OCI-M2 (cell line): ENCODE results near the gene CELSR1.

Source experiments
- DNase-seq: peaks from one replicate; lab custom pipeline; 2025; ENCODE audit not compliant: unreplicated experiment; lab: John Stamatoyannopoulos, UW

CELSR1 gene

DNA sequence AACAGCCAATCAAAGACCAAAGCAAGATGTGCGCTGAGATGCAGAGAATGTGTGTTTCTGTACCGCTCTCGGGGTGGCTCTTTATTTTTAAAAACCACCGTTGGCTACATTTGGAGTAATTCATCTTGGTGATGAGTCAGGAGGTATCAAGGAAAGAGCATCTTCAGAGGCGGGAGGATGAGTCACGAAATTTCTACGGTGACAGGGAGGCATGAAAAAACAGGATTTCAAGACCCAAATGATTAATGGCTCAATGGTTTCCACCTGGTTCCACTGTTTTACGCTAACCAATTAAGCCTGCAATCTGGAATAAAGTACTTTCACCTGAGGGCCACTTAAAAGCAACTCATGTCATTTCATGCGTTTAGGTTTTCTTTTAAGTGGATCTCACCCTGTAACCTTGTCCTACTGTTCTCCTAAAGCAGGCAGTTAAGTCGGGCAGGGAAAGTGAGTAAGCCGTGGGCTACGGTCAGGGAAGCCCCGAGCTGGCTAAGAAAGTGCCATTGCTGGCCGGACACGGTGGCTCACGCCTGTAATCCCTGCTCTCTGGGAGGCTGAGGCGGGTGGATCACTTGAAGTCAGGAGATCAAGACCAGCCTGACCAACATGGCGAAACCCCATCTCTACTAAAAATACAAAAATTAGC lies 74.6 kb downstream of the CELSR1 start:
- DNase-seq, result no peak

DNA sequence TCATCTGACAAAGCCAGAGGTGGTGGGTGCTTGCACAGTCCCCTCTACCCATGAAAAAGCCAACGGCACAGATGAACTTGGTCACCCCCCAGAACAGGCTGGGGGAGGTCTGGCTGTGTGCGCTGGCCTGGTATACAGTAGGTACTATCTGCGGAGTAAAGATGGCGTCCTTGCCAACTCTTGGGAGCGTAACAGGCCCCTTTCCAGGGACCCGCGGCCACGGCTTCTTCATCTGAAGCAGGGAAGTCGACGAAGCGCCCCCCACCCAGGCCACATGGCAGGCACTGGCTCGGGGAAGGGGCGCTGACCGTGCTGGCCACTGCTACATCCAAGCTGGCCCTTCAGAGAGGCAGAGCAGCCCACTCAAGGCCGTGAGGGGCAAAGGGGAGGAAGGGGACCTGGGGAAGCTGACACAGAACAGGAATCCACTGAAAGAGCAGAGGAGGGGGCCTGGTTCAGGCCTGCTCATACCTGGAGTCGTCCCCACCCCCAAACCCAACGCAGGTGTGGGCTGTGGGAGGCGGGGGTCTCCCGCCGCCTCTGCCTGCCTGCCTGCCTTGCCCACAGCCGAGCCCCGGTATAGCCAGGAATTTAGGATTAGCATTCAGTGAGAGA lies 75.7 kb downstream of the CELSR1 start:
- DNase-seq, result no peak

DNA sequence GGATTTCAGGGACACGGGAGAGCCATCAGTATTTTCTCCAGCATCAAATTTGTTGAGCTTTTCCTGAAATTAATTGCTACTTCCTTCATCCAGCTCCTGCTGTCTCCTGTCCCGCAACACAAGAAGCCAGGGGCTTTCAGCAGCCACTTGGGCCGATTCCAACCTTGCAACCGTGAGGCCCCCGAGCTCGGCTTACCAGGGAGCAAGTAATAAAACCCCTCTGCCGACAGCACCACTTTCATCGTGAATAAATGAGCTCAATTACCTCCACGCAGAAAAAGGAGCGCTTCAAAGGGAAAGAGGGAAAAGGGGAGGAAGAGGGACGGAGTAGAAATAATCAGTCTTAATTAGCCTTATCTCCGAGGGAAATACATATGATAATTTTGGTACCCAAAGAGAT lies 76.6 kb downstream of the CELSR1 start:
- DNase-seq, result no peak

DNA sequence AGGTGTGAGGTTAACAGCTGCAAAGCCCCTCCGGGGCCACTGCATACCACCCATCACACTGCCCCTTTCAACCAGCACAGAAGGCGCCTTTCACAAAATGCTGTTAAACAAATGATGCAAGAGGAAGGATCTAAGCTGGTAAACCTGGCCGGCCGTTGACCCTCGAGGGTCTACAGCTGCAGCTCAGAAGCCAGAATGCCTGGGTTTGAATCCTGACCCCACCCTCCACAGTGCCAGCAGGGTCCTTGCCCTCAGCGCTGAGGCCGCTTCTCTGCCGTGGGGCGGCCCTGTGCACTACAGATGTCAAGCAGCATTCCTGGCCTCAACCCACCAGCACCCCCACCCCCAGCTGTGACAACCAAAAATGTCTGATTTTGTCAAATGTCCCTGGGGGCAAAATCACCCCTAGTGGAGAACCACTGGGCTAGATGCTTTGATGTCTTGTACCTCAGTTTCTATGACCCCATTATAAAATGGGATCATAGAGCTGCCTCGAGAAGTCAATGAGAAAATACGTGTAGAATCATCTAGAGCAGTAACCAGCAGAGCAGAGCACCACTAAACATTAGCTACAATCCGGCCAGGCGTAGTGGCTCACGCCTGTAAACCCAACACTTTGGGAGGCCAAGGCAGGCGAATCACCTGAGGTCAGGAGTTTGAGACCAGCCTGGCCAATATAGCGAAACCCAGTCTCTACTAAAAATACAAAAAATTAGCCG lies 77.9 kb downstream of the CELSR1 start:
- DNase-seq, result no peak

DNA sequence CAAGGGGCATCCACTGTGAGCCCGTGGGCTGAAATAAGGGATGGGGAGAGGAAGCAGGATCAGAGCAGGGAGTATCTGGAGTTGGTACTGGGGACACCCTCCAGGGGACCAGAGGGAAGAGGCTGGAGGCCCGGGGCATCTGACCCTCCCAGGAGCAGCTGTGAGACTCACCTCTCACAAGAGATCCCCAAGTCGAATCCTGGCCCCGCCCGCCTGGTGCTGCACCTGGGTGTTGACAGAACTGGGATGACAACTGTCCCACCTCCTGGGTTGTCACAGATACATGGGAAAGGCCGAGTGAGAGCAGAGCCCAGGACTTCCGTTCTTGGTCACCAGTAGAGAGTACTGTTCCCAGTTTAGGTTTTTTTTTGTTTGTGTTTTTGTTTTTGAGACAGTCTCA lies 78.9 kb downstream of the CELSR1 start:
- no peak for DNase-seq

DNA sequence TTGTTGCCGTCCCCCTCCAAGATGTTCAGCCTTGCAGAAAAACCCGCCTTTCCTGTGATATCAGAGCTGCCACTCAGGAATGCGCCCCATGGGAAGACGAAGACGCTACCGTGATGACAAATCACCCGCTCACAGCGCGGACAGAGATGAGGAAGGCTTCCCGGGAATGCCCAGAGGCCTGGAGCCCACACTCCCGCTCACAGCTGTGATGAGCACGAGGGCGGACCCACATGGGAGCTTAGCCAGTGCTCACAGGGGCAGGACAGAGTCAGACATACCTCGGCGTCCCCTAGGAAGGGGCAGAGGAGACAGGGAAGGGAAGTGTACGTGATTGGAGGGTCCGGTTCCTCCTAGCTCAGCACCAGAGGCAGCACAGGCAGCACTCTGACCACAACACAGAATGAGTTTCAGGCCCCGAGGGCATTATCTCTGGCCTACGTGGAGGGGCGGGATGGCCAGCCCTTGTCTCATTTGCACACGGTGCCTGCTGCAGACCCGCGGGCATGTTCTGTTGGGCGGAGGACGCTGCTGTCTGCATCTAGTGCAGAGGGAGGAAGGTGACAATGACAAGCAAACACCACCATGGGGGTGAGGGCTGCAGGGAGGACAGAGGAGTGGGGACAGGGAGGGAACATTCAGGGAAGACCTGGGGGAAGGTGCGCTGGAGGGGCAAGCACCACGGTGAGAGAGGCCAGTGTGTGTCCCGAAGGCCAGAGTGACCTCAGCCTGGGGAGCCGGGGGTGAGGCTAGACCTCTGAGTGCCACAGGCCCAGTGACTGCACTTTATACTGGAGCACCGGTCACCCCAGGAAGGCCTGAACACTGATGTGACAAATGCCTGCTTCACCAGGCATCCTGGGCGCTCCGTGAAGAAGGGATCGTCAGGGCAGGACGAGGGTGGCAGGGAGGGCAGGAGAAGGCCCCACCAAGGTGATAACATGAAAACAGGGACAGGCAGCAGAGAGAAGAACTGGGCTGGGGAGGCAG lies 79.6 kb downstream of the CELSR1 start:
- no peak for DNase-seq

DNA sequence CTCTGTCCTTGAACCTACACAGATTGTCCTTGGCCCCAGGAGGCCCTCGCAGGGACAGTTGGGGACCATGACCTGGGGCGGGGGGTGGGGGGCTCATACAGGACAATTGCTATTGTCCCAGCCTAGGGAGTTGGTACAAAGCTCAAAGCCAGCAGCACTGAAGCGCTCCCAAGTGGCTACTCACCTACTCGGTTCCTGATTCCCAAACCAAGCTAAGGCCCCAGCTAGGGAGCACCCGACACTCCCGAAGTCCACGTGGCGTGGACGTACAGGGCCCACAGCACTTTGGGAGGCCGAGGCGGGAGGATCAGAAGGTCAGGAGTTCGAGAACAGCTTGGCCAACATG lies 80.6 kb downstream of the CELSR1 start:
- DNase-seq, result no peak

DNA sequence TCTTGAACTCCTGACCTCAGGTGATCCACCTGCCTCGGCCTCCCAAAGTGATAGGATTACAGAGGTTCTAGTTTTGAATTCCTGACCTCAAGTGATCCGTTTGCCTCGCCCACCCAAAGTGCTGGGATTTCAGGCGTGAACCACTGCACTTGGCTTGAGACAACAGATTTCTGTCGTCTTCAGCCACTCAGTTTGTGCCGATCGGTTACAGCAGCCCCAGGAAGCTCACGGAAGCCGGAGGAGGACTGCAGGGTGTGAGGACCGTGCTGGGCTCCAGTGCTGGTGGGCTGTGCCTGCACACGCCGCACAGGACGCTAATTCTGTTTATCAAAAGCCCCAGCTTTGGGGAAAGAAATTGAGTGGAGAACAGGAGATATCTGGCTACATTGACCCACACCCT lies 82.0 kb downstream of the CELSR1 start:
- no peak for DNase-seq

DNA sequence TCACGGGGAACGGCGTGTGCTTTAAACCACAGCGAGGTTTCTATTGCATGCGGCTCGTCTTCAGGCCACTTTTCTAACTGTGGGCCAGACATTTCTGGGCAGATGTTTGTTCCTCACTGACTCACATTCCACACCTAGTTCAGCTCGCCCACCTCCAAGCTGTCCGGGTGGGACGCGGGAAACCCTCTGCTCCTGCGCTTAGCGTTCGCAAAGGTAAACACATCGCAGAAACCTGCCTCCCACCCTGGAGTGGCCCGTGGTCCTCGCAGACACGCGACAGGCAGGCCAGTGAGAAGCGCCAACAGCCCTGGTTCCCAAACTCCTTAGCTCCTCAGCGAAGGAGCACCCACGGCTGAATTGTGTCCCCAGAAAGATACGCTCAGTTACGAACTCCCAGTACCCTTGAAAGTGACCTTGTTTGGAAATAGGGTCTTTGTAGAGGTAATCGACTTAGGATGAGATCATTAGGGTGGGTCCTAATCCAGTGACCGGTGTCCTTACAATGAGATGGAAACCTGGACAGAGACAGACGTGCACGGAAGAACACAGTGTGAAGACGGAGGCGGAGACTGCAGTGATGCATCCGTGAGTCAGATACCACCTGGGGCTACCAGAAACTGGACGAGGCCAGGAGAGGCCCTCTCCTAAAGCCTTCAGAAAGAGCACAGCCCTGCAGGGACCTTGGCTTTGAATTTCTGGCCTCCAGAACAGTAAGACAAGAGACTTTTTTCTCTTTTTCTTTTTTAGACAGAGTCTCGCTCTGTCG lies 82.7 kb downstream of the CELSR1 start:
- DNase-seq, result no peak

DNA sequence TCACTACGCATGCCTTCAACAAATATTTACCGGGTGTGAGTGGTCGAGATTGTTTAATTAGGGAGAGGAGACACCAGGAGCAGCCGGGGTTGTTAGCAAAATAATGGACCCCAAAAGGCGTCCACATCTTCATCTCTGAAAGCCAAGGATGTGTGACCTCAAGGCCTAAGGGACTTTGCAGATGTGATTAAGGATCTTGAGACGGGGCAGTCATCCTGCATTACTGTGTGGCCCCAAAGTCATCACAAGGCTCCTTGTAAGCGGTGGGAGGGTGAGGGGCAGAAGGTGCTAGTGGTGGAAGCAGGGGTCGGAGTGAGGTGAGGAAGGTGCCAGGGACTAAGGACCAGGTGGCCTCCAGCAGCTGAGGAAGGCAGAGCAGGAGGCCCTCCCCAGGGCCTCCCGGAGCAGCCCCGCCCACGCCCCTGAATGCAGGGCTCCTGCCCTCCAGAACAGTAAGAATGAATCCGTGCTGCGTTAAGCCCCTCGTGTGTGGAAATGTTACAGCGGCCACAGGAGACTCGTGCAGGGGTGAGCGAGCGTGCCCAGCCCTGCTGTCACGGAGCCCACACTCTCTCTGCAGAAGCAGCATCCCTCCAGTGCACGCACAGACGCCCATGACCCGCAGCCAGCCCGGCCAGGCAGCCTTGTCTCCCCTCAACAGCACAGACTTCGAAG lies 83.5 kb downstream of the CELSR1 start:
- no peak for DNase-seq

DNA sequence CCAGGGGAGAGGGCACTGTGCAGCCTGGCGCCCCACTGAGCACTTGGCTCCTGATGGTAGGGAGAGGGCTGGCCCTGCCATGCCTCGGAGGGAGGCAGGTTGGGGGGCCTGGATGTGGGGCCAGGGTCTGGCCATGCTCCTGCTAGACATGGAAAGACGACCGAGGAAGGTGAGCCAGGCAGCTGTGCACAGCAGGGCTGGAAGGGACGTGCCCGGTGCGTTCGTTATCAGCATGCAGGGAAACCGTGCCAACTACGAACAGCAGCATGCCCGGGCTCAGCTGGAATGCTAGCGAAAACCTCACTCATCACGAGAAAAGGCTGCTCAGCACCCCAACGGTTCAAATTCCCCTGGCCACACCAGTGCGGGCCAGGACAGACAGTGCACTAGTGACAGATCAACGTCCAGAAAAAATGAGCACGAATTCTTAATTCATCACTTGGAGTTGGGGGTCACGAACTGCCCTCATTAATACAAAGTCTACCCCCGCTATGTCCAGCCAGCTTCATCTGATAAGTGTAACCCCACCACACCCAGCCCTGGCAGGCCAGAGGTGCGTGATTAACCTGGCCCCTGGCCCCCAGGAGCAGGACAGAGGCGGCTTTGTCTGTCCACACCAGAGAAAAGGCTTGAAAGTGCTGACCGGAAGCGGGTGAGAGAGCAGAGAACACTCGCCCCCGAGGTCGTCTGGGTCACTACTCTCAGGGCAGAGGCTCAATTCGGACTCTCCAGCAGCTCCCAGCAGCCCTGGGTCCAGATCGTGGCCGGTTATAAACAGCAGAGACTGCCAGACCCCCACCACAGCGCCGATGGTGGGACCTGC lies 84.2 kb downstream of the CELSR1 start:
- no peak for DNase-seq

DNA sequence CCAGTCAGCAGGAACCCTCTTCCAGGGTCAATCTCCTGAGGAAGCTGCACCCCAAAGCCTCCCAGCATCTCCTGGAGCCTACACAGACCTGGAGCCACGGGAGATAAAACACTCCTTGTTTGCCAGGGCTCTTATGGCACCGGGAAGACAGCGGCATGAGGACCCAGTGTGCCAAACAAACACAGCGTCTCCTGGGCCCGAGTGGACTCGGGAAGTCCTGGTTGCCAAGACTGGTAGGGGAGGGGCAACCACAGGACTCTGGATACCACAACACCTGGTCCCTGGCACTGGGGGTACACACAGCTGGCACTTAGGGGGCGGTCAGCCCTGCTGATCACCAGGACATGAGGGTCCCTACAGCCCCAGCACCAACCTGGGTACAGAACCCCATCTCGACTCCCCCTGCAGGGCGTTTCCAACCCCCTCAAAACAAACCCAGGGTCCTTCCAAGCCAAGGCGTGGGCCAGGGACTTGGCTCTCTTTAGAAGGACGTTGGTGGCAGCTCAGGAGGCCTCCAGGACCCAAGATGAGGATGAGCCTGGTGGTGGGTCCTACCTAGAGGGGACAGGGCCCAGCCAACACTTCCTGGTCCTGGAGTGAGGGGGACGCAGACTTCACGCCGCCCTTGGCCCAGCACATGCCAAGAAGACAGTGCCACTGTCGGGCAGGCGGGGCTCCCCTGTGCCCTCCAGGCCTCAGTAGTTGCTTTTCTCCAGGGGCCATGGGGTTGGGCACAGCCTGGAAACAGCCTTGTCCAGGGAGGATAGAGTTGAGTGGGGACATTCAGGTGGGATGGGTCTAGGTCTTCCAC lies 85.0 kb downstream of the CELSR1 start:
- DNase-seq, result no peak

DNA sequence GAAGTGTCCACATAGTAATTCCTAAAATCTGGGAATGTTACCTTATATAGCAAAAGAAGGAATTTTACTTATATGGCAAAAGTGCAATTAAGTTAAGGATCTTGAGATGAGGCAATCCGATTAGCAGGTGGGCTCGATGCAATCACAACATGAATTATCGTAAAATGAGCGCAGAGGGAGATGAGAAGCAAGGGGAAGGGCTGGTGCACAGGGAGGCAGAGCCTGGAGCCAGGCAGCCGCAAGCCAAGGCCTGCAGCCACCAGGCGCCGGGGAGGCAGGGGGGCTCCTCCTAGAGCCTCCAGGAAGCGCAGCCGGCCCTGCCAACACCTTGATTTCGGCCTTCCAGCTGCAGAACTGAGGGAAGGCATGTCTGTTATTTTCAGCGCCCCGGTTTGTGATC lies 85.7 kb downstream of the CELSR1 start:
- DNase-seq, result no peak

DNA sequence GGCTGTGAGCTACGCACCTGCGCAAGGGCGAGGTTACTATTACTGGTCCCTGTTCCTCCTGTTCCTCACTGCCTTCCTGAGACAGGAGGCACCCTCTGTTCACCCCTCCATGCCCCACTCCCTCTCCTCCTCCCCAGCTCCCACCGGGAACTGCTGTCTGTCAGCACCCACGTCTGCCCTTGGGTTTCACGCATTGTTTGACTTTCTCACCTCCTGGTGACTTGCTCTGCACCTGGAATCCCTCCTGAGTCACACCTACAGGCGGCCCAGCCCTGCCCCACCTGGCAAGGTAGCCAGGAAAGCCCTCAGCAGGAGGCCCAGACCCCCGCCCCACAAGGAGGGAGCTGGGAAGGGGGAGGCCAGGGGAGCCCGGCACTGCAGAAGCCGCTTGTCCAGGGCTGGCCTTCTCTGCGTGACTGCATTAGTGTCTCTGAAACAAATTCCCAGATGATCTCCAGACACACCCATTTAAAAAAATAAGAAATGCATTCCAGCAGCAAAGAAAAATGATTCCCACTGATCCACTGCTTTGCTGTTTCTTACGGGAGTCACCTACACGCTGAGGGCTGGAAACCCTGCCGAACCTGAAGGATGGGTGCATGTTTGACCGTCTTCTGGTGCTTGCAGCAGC lies 86.4 kb downstream of the CELSR1 start:
- no peak for DNase-seq

DNA sequence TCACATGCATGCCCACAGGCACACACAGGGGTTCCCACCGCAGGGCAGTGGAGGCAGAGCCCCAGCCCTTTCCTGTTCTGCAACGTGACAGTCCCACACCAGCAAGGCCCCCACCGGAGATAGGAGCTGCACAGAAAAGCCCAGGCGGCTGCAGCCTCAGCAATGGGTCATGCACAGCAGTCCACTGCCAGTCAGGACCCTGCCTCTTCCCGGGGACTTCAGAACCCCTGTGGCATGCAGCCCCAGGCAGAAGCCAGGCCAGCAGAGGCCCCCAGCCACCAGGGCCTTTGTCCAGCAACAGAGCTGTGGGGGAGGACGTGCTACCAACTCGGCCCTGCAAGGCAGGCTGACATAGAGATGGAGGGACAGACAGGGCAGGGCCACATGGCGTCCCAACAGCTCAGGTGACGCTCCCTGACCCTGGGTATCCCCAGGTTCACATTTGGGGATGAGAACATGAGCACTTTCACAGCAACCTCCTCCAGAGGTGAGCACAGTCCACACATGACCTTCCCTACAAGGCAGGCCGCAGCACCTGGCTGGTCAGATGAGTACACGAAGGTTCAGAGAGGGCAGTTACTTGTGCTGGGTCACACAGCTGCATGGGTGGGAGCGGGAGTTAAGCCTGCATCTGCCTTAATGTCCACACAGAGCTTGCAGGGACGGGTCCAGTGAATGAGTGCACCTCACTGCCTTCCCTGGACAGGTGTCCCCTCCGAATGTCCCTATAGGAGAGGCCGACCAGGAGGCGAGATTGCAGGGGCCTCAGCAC lies 87.3 kb downstream of the CELSR1 start:
- DNase-seq, result no peak

DNA sequence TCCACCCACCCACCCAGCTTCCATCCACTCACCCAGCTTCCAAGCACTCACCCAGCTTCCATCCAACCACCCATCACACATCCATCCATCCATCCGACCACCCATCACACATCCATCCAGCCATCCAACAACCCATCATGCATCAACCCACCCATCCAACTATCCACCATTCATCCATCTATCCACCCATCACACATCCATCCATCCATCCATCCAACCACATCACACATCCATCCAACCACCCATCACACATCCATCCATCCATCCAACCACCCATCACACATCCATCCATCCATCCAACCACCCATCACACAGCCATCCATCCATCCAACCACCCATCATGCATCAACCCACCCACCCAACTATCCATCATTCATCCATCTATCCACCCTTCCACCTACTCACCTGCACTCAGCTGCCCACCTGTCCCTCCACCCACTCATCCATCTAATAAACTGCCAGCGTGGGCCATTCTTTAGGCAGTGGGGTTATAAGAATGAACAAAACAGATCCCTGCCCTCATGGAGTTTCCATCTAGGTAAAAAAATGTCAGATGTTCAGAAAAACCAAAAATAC lies 88.2 kb downstream of the CELSR1 start:
- DNase-seq, result no peak

DNA sequence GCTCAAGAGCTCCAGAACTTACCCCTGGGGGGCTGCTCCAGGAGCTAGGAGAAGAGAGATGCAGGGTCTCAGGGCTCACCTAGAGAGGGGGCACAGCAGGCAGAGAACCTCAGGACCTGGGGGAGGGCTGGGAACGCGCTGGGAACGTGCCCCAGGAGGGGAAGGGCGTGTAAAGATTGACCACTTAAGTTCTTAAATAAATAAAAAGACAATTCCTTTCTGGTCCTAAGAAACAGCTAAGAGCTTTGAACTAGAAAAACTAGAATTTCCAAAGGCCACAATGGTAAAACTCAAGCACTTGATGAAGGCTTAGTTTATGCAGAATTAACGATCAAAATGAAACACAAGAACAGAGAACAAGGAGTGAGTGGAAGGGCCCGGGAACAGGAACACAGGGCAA lies 89.1 kb downstream of the CELSR1 start:
- DNase-seq, result no peak
